ENCODE data around the gene EML4. TPM values are rescaled to one million over a fixed set of nuclear protein-coding genes. Genes with fewer than 3 reads are reported as not detected.
"Not testable (repeated sequence)": the region's sequence is repeated elsewhere in the genome, so short reads cannot be mapped to it uniquely, and the experiment has no call there.

EML4 gene
- total RNA-seq, 1 experiment from 2014 or later: 31.2 TPM

GRCh38 chr2:42270757-42271156, 101.6 kb downstream of the EML4 start:
- BruUV-seq (replicated peaks): no TSS peak

GRCh38 chr2:42271246-42271645, 102.1 kb downstream of the EML4 start:
- DNase-seq (ENCODE audit: unreplicated experiment); intact Hi-C loops (cut with micrococcal nuclease); BruUV-seq (replicated peaks); H3K4me1 Mint-ChIP-seq (ENCODE audit: insufficient read depth, unreplicated experiment); POLR2A ChIA-PET; CTCF ChIA-PET; H3K27ac Mint-ChIP-seq (ENCODE audit: low read depth, unreplicated experiment); H3K36me3 Mint-ChIP-seq (ENCODE audit: insufficient read depth, unreplicated experiment); H3K9me3 Mint-ChIP-seq (ENCODE audit: unreplicated experiment); H3K27me3 Mint-ChIP-seq (ENCODE audit: insufficient read depth, unreplicated experiment); H3K4me3 Mint-ChIP-seq (ENCODE audit: unreplicated experiment): not testable (repeated sequence)

More at GRCh38 chr2:42270757-42271156, 101.6 kb downstream of the EML4 start:
- TF ChIP-seq, protein P1, sequence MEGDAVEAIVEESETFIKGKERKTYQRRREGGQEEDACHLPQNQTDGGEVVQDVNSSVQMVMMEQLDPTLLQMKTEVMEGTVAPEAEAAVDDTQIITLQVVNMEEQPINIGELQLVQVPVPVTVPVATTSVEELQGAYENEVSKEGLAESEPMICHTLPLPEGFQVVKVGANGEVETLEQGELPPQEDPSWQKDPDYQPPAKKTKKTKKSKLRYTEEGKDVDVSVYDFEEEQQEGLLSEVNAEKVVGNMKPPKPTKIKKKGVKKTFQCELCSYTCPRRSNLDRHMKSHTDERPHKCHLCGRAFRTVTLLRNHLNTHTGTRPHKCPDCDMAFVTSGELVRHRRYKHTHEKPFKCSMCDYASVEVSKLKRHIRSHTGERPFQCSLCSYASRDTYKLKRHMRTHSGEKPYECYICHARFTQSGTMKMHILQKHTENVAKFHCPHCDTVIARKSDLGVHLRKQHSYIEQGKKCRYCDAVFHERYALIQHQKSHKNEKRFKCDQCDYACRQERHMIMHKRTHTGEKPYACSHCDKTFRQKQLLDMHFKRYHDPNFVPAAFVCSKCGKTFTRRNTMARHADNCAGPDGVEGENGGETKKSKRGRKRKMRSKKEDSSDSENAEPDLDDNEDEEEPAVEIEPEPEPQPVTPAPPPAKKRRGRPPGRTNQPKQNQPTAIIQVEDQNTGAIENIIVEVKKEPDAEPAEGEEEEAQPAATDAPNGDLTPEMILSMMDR (IDR thresholded peaks at IDR 0.05; ENCODE audit: unreplicated experiment): no peak
- Mint-ChIP-seq H3K27me3 (ENCODE audit: insufficient read depth, unreplicated experiment) (no peaks in the 10 kb centered on the region), H3K9me3 (ENCODE audit: unreplicated experiment) (no peaks in the 10 kb centered on the region), H3K4me1 (ENCODE audit: insufficient read depth, unreplicated experiment) (no peaks in the 10 kb centered on the region), H3K27ac (ENCODE audit: low read depth, unreplicated experiment) (no peak overlapping the region), H3K4me3 (ENCODE audit: unreplicated experiment) (no peak overlapping the region), H3K36me3 (ENCODE audit: insufficient read depth, unreplicated experiment) (no peaks in the 10 kb centered on the region)
- ChIA-PET CTCF (interaction anchor here (0.6 to 0.9 kb wide), 2 partner anchors 122 to 1602 kb away, joined by 3 read pairs; no protein-coding TSS in a partner anchor), POLR2A (interaction anchor here (1.6 kb wide), 1 partner anchor 20 kb away, joined by 3 read pairs; no protein-coding TSS in a partner anchor)
- no peak for DNase-seq (ENCODE audit: unreplicated experiment)
- intact Hi-C loops (cut with micrococcal nuclease): no loop called here

DNA sequence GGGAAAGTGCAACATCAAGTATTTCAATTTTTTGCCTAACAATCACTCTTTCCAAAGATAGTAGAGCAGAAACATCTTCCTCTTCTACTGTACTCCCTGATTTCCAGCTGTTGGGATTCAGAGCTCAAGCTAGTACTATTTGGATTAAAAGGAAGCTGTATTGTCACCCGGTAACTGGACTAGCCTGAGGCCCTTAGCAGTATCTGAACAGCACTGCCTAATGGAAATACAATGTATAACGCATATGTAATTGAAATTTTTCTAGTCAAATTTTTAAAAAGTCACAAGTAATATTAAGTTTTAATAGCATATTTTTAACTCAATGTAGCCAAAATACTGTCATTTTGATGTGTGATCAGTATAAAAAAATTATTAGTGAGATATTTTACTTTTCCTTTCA, 105.7 kb downstream of the EML4 start:
- Mint-ChIP-seq H3K27me3 (ENCODE audit: insufficient read depth, unreplicated experiment) (no peaks in the 10 kb centered on the region), H3K36me3 (ENCODE audit: insufficient read depth, unreplicated experiment) (no peaks in the 10 kb centered on the region), H3K27ac (ENCODE audit: low read depth, unreplicated experiment) (no peak overlapping the region), H3K4me3 (ENCODE audit: unreplicated experiment) (no peak overlapping the region), H3K9me3 (ENCODE audit: unreplicated experiment) (no peaks in the 10 kb centered on the region), H3K4me1 (ENCODE audit: insufficient read depth, unreplicated experiment) (no peaks in the 10 kb centered on the region)
- no TSS peak for BruUV-seq (replicated peaks)
- intact Hi-C loops (cut with micrococcal nuclease): no loop called here
- DNase-seq (ENCODE audit: unreplicated experiment): no peak
- TF ChIP-seq, protein P1 (IDR thresholded peaks at IDR 0.05; ENCODE audit: unreplicated experiment): no peak
- CTCF ChIA-PET: no interaction called here
- POLR2A ChIA-PET: no interaction called here

GRCh38 chr2:42281416-42282081, 112.4 kb downstream of the EML4 start:
- no peak for DNase-seq (ENCODE audit: unreplicated experiment)
- ChIA-PET POLR2A (no interaction called here), CTCF (interaction anchor here (0.6 to 1.3 kb wide), 2 partner anchors 33 to 36 kb away, joined by 3 read pairs; no protein-coding TSS in a partner anchor)
- no TSS peak for BruUV-seq (replicated peaks)
- no peaks in the 10 kb centered on the region for H3K9me3 Mint-ChIP-seq (ENCODE audit: unreplicated experiment)
- H3K27me3 Mint-ChIP-seq (ENCODE audit: insufficient read depth, unreplicated experiment): no peaks in the 10 kb centered on the region
- intact Hi-C loops (cut with micrococcal nuclease): no loop called here
- no peaks in the 10 kb centered on the region for H3K4me1 Mint-ChIP-seq (ENCODE audit: insufficient read depth, unreplicated experiment)
- TF ChIP-seq, protein P1 (IDR thresholded peaks at IDR 0.05; ENCODE audit: unreplicated experiment): no peak
- no peak overlapping the region for H3K4me3 Mint-ChIP-seq (ENCODE audit: unreplicated experiment)
- H3K27ac Mint-ChIP-seq (ENCODE audit: low read depth, unreplicated experiment): no peak overlapping the region
- peaks cover 10% of the 10 kb centered on the region for H3K36me3 Mint-ChIP-seq (ENCODE audit: insufficient read depth, unreplicated experiment)

Measured in MCF 10A (cell line).